PC-9 (cell line): Measurements from ENCODE around the gene CPPED1.

Experiments used
- CTCF ChIP-seq: fragments of 200-600 bp; sonication (generic); conservative IDR thresholded peaks from 2 replicates; pipeline ENCODE4 v1.6.1; 2017; ENCODE audit warnings: mixed run types, antibody characterized with exemption, mild to moderate bottlenecking, moderate library complexity
- EZH2 ChIP-seq: fragments of 200-600 bp; sonication (generic); IDR thresholded peaks from 2 replicates; pipeline ENCODE4 v1.8.0; 2017; ENCODE audit warnings: antibody characterized with exemption, low read depth

- TF ChIP-seq CTCF: no peak
- no peak for TF ChIP-seq EZH2
These were observed 113.7 kb downstream of the CPPED1 start for GRCh38 chr16:12690024-12690423.
